Measurements from ENCODE around the gene ZMIZ2. TPM values are rescaled to one million over a fixed set of nuclear protein-coding genes. Genes with fewer than 3 reads are reported as not detected.

Gene ZMIZ2
- total RNA-seq, 2 donors from 2014 or later, result 23.4 to 38.9 TPM

DNA sequence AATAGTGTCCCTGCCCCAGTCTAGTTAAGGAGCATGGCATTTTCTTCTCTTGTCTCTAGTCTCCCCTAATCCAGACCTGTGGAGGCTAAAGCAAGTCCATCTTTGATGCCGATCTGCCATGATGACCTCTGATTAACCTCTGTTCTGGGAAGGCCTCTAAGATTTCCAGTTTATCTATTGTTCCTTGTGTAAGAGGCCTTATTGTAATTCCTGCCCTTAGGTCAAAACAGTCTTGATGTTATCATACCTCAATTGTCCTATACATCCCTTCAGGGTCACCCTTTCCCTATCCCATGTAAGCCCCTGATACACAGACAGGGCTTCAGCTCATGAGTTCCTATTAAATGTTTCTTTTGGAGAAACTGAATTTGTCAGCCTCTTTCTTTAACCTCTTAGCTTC lies 4.9 kb upstream of the ZMIZ2 start:
- H3K9me3 ChIP-seq, result no peaks in the 10 kb centered on the region
- no peaks in the 10 kb centered on the region for H3K27me3 ChIP-seq (replicated peaks; ENCODE audit: insufficient read depth)
- no peaks in the 10 kb centered on the region for H3K36me3 ChIP-seq
- DNase-seq (ENCODE audit: low spot score) (no peak), ATAC-seq (ENCODE audit: insufficient number of reproducible peaks, low FRiP score, low read depth) (no peak)
- no peak for TF ChIP-seq CTCF (IDR thresholded peaks at IDR 0.05)
- H3K4me3 ChIP-seq, result no peak overlapping the region
- H3K4me1 ChIP-seq (ENCODE audit: control insufficient read depth in 1 of 2, low read depth in 2 of 2), result no peaks in the 10 kb centered on the region
- no peak overlapping the region for H3K27ac ChIP-seq

DNA sequence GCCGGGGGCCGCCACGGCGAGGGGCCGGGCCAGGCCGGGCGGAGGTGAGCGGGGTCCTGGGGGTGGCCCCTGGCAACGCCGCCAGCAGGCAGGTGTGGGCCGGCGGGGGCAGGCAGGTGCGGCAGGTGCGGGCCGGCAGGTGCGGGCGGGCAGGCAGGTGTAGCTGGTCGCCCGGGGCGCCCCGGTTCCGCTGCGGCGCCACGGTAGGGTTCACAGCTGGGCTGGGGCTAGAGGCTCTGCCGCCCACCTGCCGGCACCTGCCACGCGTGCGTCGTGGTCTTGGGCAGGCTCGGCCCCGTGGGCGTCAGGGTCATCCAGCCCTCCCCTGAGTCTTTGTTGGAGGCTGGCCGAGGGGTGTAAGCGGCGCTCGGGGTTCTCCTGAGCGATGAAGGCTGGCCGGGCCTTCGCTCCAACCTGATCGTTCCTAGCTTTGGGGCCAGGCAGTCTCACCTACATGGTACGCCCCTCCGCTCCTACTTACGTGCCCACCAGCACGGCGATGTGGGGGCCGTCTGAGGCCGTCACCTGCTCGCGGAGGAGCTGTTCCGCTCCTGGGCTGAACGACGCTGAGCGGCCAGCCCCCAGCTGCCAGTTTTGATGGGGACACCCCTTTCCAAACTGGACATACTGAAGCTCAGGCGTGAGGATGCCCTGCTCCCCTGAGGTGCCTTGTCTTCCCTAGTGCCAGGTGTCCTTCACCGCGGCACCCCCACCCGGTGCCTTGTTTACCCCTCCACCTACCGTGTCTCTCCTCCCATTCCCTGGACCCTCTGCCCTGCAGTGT lies 493 bp downstream of the ZMIZ2 start:
- Histone ChIP-seq H3K4me1 (ENCODE audit: control insufficient read depth in 1 of 2, low read depth in 2 of 2) (peaks cover 10 to 21% of the 10 kb centered on the region in 2 donors), H3K27me3 (replicated peaks; ENCODE audit: insufficient read depth) (no peaks in the 10 kb centered on the region), H3K36me3 (no peaks in the 10 kb centered on the region), H3K9me3 (no peaks in the 10 kb centered on the region), H3K4me3 (peak overlapping the region; percentile 88), H3K27ac (peak overlapping the region; percentile 17 to 32)
- DNase-seq (ENCODE audit: low spot score) (no peak), ATAC-seq (ENCODE audit: insufficient number of reproducible peaks, low FRiP score, low read depth) (no peak)
- no peak for TF ChIP-seq CTCF (IDR thresholded peaks at IDR 0.05)

DNA sequence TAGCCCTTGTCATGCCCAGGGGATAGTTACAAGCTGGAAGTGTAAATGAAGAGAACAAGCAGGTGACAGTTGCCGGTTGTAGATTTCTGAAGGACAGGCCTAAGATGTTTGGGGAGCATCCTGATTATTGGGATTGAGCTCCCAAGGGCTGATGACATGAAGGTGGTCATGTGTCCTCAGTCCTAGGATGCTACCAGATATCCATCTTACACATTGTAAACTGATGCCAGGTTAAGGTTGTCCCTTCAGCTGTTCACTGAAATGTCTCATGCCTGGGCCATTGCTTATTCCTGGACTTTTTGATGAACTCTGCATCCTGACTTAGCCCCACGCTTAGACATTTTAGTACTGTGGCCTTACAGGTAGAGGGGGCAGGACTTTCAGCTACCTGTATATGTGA lies 1.3 kb downstream of the ZMIZ2 start:
- ATAC-seq (ENCODE audit: insufficient number of reproducible peaks, low FRiP score, low read depth) (no peak), DNase-seq (ENCODE audit: low spot score) (no peak)
- peak overlapping the region; percentile 88 for H3K4me3 ChIP-seq
- no peaks in the 10 kb centered on the region for H3K9me3 ChIP-seq
- H3K36me3 ChIP-seq, result no peaks in the 10 kb centered on the region
- TF ChIP-seq CTCF (IDR thresholded peaks at IDR 0.05), result no peak
- no peaks in the 10 kb centered on the region for H3K27me3 ChIP-seq (replicated peaks; ENCODE audit: insufficient read depth)
- no peak overlapping the region for H3K27ac ChIP-seq
- peaks cover 10 to 21% of the 10 kb centered on the region in 2 donors for H3K4me1 ChIP-seq (ENCODE audit: control insufficient read depth in 1 of 2, low read depth in 2 of 2)

DNA sequence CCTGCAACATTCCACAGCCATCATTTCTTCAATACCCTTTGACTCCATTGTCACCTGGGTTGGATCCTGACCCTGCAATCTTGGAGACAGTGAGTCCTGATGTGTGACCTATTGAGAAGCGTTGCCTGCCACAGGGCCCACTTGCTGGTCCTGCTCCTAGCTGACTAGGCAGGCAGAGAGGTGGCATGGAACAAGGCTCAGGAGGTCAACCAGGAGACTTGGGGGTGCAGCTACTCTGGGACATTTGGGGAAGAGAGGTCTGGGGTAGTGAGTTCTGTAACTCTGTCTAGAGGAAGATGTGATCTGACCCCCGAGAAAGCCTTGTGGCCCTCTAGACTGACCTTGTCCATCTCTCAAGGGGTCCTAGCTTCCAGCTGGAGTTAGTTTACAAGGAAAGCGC lies 1.8 kb downstream of the ZMIZ2 start:
- Histone ChIP-seq H3K4me3 (peak overlapping the region; percentile 88), H3K36me3 (no peaks in the 10 kb centered on the region), H3K9me3 (no peaks in the 10 kb centered on the region), H3K4me1 (ENCODE audit: control insufficient read depth in 1 of 2, low read depth in 2 of 2) (peaks cover 14 to 25% of the 10 kb centered on the region in 2 donors), H3K27ac (no peak overlapping the region), H3K27me3 (replicated peaks; ENCODE audit: insufficient read depth) (no peaks in the 10 kb centered on the region)
- no peak for DNase-seq (ENCODE audit: low spot score)
- ATAC-seq (ENCODE audit: insufficient number of reproducible peaks, low FRiP score, low read depth), result no peak
- TF ChIP-seq CTCF (IDR thresholded peaks at IDR 0.05), result no peak

GRCh38 chr7:44750921-44751571 lies 2.4 kb downstream of the ZMIZ2 start:
- Histone ChIP-seq H3K4me3 (no peak overlapping the region), H3K9me3 (no peaks in the 10 kb centered on the region), H3K27me3 (replicated peaks; ENCODE audit: insufficient read depth) (no peaks in the 10 kb centered on the region), H3K36me3 (no peaks in the 10 kb centered on the region), H3K27ac (no peak overlapping the region), H3K4me1 (ENCODE audit: control insufficient read depth in 1 of 2, low read depth in 2 of 2) (peaks cover 19 to 31% of the 10 kb centered on the region in 2 donors)
- ATAC-seq (ENCODE audit: insufficient number of reproducible peaks, low FRiP score, low read depth), result no peak
- no peak for TF ChIP-seq CTCF (IDR thresholded peaks at IDR 0.05)
- DNase-seq (ENCODE audit: low spot score), result no peak

Data from thoracic aorta (tissue), 2 donors.